K562 (cell line): ENCODE data around the gene GPR162. TPM values are rescaled to one million over a fixed set of nuclear protein-coding genes. Genes with fewer than 3 reads are reported as not detected.
A peak's percentile ranks its signal among the peaks of the same experiment; 100 is the strongest.

Experiments used
- CHAMP1 ChIP-seq: fragments of 450-650 bp; IDR thresholded peaks from 2 replicates; pipeline ENCODE4 v1.6.1; 2016; ENCODE audit warnings: mild to moderate bottlenecking
- CTCF ChIP-seq, 3 experiments: IDR thresholded peaks in 2 of 3; conservative IDR thresholded peaks in 1 of 3; 2 replicates each; pipeline ENCODE4 v1.5.1; 2011 to 2012; ENCODE audit warnings: low read length in 3 of 3, mild to moderate bottlenecking in 3 of 3, control low read depth in 2 of 3, improper control_type of control experiment in 1 of 3, inconsistent platforms in 1 of 3, low read depth in 1 of 3, mixed read lengths in 1 of 3, moderate library complexity in 1 of 3; ENCODE audit not compliant: insufficient read depth in 2 of 3
- HSF4 ChIP-seq: fragments of 250-450 bp; sonication (Bioruptor Pico); IDR thresholded peaks from 2 replicates; pipeline ENCODE4 v2.1.2; 2022; ENCODE audit warnings: mild to moderate bottlenecking, moderate library complexity, borderline replicate concordance
- ILK ChIP-seq: fragments of 450-650 bp; IDR thresholded peaks from 2 replicates; pipeline ENCODE4 v1.6.1; 2016; ENCODE audit warnings: missing genetic modification characterization, low read depth, mild to moderate bottlenecking, missing compliant biosample characterization, moderate library complexity, borderline replicate concordance
- MEF2A ChIP-seq: IDR thresholded peaks from 2 replicates; pipeline ENCODE4 v1.6.1; 2011; ENCODE audit warnings: low read depth, mild to moderate bottlenecking, low read length, moderate library complexity; ENCODE audit not compliant: control insufficient read depth
- MIER1 ChIP-seq: fragments of 450-650 bp; IDR thresholded peaks from 2 replicates; pipeline ENCODE4 v1.6.1; 2016; ENCODE audit warnings: antibody characterized with exemption, mild to moderate bottlenecking, low read depth
- STAT5A ChIP-seq: IDR thresholded peaks from 2 replicates; pipeline ENCODE4 v1.6.1; 2012; ENCODE audit warnings: low read length, inconsistent platforms, borderline replicate concordance
- SUPT5H ChIP-seq: fragments of 450-650 bp; IDR thresholded peaks from 2 replicates; pipeline ENCODE4 v1.6.1; 2016
- TEAD1 ChIP-seq, 2 experiments: fragments of 450-650 bp in 1 of 2; sonication (generic) in 1 of 2; formaldehyde crosslinking; IDR thresholded peaks; 2 replicates each; pipeline versions ENCODE4 v1.4.0 to v1.8.0; 2020 to 2022; ENCODE audit warnings: mild to moderate bottlenecking in 2 of 2, missing genetic modification reagents in 1 of 2
- ZNF318 ChIP-seq, 2 experiments: fragments of 450-650 bp; IDR thresholded peaks; 2 replicates each; pipeline ENCODE4 v1.6.1; 2016; ENCODE audit warnings: mild to moderate bottlenecking in 2 of 2, borderline replicate concordance in 1 of 2, low read depth in 1 of 2, moderate library complexity in 1 of 2
- polyA plus RNA-seq, 8 experiments: library from polyadenylated mRNA; depleted of rRNA in 4 of 8; stranded (reverse) in 5 of 8; unstranded in 3 of 8; fragments of >200 nt; fragmentation: Nextera tagmentation in 2 of 8; fragmentation: Illumina TruSeq in 1 of 8; extraction: Ambion mirVana in 2 of 8; extraction: Trizol in 1 of 8; gene quantifications; 2 replicates each; pipeline versions ENCODE4 v1.2.1 to v1.2.3, GENCODE V29; 2011 to 2014; ENCODE audit warnings: inconsistent platforms in 1 of 8, missing spikeins in 1 of 8
- total RNA-seq, 7 experiments: library from RNA; depleted of rRNA in 6 of 7; stranded (reverse); fragments of >200 nt in 6 of 7; fragmentation: Illumina TruSeq in 2 of 7; extraction: Trizol in 2 of 7; gene quantifications; 2 replicates each; pipeline versions ENCODE4 v1.2.1 to v1.2.3, GENCODE V29; 2011 to 2021; ENCODE audit warnings: low replicate concordance in 1 of 7

GPR162 gene
- total and polyA plus RNA-seq, 9 of the 15 experiments (the other 6 are each of a cell fraction or from before 2014, with no cell fraction given) = 0.65 to 1.8 (median 1.1) TPM; not detected in 2

- TF ChIP-seq CTCF (IDR thresholded peaks at IDR 0.05 in 2 of 3, conservative IDR thresholded peaks at IDR 0.05 in 1 of 3; ENCODE audit: insufficient read depth in 2 of 3, low read depth in 1 of 3, low read length in 3 of 3) = peak; percentile 87 to 89 (median 89)
- no peak for TF ChIP-seq MEF2A
- peak; percentile 35; the same call in 1 of the 2 replicates for TF ChIP-seq SUPT5H
- no peak for TF ChIP-seq CHAMP1
- TF ChIP-seq ZNF318 (IDR thresholded peaks at IDR 0.05; ENCODE audit: borderline replicate concordance in 1 of 2, low read depth in 1 of 2) = no peak
- TF ChIP-seq MIER1 = no peak
- no peak for TF ChIP-seq STAT5A
- no peak for TF ChIP-seq ILK (tag)
- TF ChIP-seq TEAD1 (CRISPR knock-in tag; IDR thresholded peaks at IDR 0.05) = peak in 1 of 2 experiments; percentile 70; a peak in 1 of 4 replicates
- no peak for TF ChIP-seq HSF4 (CRISPR knock-in tag)
Measured at GRCh38 chr12:6778574-6779550, 42.8 kb upstream of the GPR162 start (continued).
